ENCODE data around the gene FBXO15. TPM values are rescaled to one million over a fixed set of nuclear protein-coding genes. Genes with fewer than 3 reads are reported as not detected.
A peak's percentile ranks its signal among the peaks of the same experiment; 100 is the strongest.

FBXO15 gene
- total RNA-seq, 1 experiment from 2014 or later = 1.1 TPM

GRCh38 chr18:74116633-74117554, 30.7 kb downstream of the FBXO15 start:
- DNase-seq (ENCODE audit: extremely low read depth, low read depth) = peak; percentile 12

- DNase-seq (ENCODE audit: extremely low read depth, low read depth) = no peak
Measured at GRCh38 chr18:74115046-74115445, 32.6 kb downstream of the FBXO15 start.

GRCh38 chr18:74114116-74114515, 33.5 kb downstream of the FBXO15 start:
- no peak for DNase-seq (ENCODE audit: extremely low read depth, low read depth)

- DNase-seq (ENCODE audit: extremely low read depth, low read depth) = no peak
Measured at GRCh38 chr18:74113711-74114110, 33.9 kb downstream of the FBXO15 start.

- no peak for DNase-seq (ENCODE audit: extremely low read depth, low read depth)
Measured at GRCh38 chr18:74110976-74111375, 36.7 kb downstream of the FBXO15 start.

GRCh38 chr18:74110149-74110548, 37.5 kb downstream of the FBXO15 start:
- DNase-seq (ENCODE audit: extremely low read depth, low read depth) = no peak

GRCh38 chr18:74108460-74108859, 39.2 kb downstream of the FBXO15 start:
- no peak for DNase-seq (ENCODE audit: extremely low read depth, low read depth)

- DNase-seq (ENCODE audit: extremely low read depth, low read depth) = no peak
Measured at GRCh38 chr18:74097803-74098202, 49.8 kb downstream of the FBXO15 start.

GRCh38 chr18:74092922-74093321, 54.7 kb downstream of the FBXO15 start:
- DNase-seq (ENCODE audit: extremely low read depth, low read depth) = no peak

GRCh38 chr18:74084184-74084855, 63.3 kb downstream of the FBXO15 start:
- DNase-seq (ENCODE audit: extremely low read depth, low read depth) = no peak

- DNase-seq (ENCODE audit: extremely low read depth, low read depth) = no peak
Measured at GRCh38 chr18:74083557-74083952, 64.1 kb downstream of the FBXO15 start.

- DNase-seq (ENCODE audit: extremely low read depth, low read depth) = no peak
Measured at GRCh38 chr18:74082742-74083556, 64.7 kb downstream of the FBXO15 start.

- DNase-seq (ENCODE audit: extremely low read depth, low read depth) = peak; percentile 54
Measured at GRCh38 chr18:74081966-74082741, 65.5 kb downstream of the FBXO15 start.

- DNase-seq (ENCODE audit: extremely low read depth, low read depth) = no peak
Measured at GRCh38 chr18:74078257-74078656, 69.4 kb downstream of the FBXO15 start.

GRCh38 chr18:74074668-74075564, 72.7 kb downstream of the FBXO15 start:
- DNase-seq (ENCODE audit: extremely low read depth, low read depth) = no peak

- no peak for DNase-seq (ENCODE audit: extremely low read depth, low read depth)
Measured at GRCh38 chr18:74073957-74074667, 73.5 kb downstream of the FBXO15 start.

- no peak for DNase-seq (ENCODE audit: extremely low read depth, low read depth)
Measured at GRCh38 chr18:74069178-74070050, 78.2 kb downstream of the FBXO15 start.

GRCh38 chr18:74068296-74068695, 79.3 kb downstream of the FBXO15 start:
- DNase-seq (ENCODE audit: extremely low read depth, low read depth) = no peak
